ENCODE results near the gene SASH1. TPM values are rescaled to one million over a fixed set of nuclear protein-coding genes. Genes with fewer than 3 reads are reported as not detected.

The SASH1 gene
- total and polyA plus RNA-seq, 2 donors, result 19.9 to 92.2 TPM

GRCh38 chr6:148413321-148414091, 70.9 kb downstream of the SASH1 start:
- no peak for DNase-seq (ENCODE audit: extremely low spot score)
- Histone ChIP-seq H3K4me1 (ENCODE audit: insufficient read depth) (no peaks in the 10 kb centered on the region), H3K27ac (ENCODE audit: low read depth) (no peak overlapping the region), H3K36me3 (ENCODE audit: insufficient read depth) (no peaks in the 10 kb centered on the region), H3K4me3 (ENCODE audit: low read depth, low read length) (no peak overlapping the region)
- WGBS, result 94% methylated on average over 12 of the region's 12 CpGs

- Histone ChIP-seq H3K36me3 (ENCODE audit: insufficient read depth) (no peaks in the 10 kb centered on the region), H3K4me1 (ENCODE audit: insufficient read depth) (no peaks in the 10 kb centered on the region), H3K4me3 (ENCODE audit: low read depth, low read length) (no peak overlapping the region), H3K27ac (ENCODE audit: low read depth) (no peak overlapping the region)
- DNase-seq (ENCODE audit: extremely low spot score), result no peak
- WGBS, result 97% methylated on average over 3 of the region's 3 CpGs
Observed at GRCh38 chr6:148414092-148414489, 71.5 kb downstream of the SASH1 start.

GRCh38 chr6:148414836-148415235, 72.2 kb downstream of the SASH1 start:
- no peak for DNase-seq (ENCODE audit: extremely low spot score)
- no peak overlapping the region for H3K4me3 ChIP-seq (ENCODE audit: low read depth, low read length)
- 46% methylated on average over 3 of the region's 3 CpGs for WGBS

GRCh38 chr6:148415511-148416260, 73.0 kb downstream of the SASH1 start:
- Histone ChIP-seq H3K36me3 (ENCODE audit: insufficient read depth) (no peaks in the 10 kb centered on the region), H3K27ac (ENCODE audit: low read depth) (no peak overlapping the region), H3K4me1 (ENCODE audit: insufficient read depth) (no peaks in the 10 kb centered on the region), H3K4me3 (ENCODE audit: low read depth, low read length) (no peak overlapping the region)
- DNase-seq (ENCODE audit: extremely low spot score), result no peak
- WGBS, result 85% methylated on average over 4 of the region's 4 CpGs

More at GRCh38 chr6:148414836-148415235, 72.2 kb downstream of the SASH1 start:
- Histone ChIP-seq H3K4me1 (ENCODE audit: insufficient read depth) (no peaks in the 10 kb centered on the region), H3K36me3 (ENCODE audit: insufficient read depth) (no peaks in the 10 kb centered on the region), H3K27ac (ENCODE audit: low read depth) (no peak overlapping the region)

- no peaks in the 10 kb centered on the region for H3K4me1 ChIP-seq (ENCODE audit: insufficient read depth)
- no peak overlapping the region for H3K4me3 ChIP-seq (ENCODE audit: low read depth, low read length)
- DNase-seq (ENCODE audit: extremely low spot score), result no peak
- 86% methylated on average over 7 of the region's 7 CpGs for WGBS
- no peak overlapping the region for H3K27ac ChIP-seq (ENCODE audit: low read depth)
- no peaks in the 10 kb centered on the region for H3K36me3 ChIP-seq (ENCODE audit: insufficient read depth)
Observed at GRCh38 chr6:148416330-148416965, 73.8 kb downstream of the SASH1 start.

- Histone ChIP-seq H3K4me1 (ENCODE audit: insufficient read depth) (no peaks in the 10 kb centered on the region), H3K36me3 (ENCODE audit: insufficient read depth) (no peaks in the 10 kb centered on the region), H3K27ac (ENCODE audit: low read depth) (no peak overlapping the region), H3K4me3 (ENCODE audit: low read depth, low read length) (no peak overlapping the region)
- WGBS, result 97% methylated on average over 8 of the region's 8 CpGs
- DNase-seq (ENCODE audit: extremely low spot score), result no peak
Observed at GRCh38 chr6:148417045-148417444, 74.4 kb downstream of the SASH1 start.

- WGBS, result 76% methylated on average over 5 of the region's 5 CpGs
- Histone ChIP-seq H3K4me3 (ENCODE audit: low read depth, low read length) (no peak overlapping the region), H3K27ac (ENCODE audit: low read depth) (no peak overlapping the region), H3K4me1 (ENCODE audit: insufficient read depth) (no peaks in the 10 kb centered on the region), H3K36me3 (ENCODE audit: insufficient read depth) (no peaks in the 10 kb centered on the region)
- no peak for DNase-seq (ENCODE audit: extremely low spot score)
Observed at GRCh38 chr6:148419430-148419829, 76.8 kb downstream of the SASH1 start.

- Histone ChIP-seq H3K36me3 (ENCODE audit: insufficient read depth) (no peaks in the 10 kb centered on the region), H3K4me1 (ENCODE audit: insufficient read depth) (no peaks in the 10 kb centered on the region), H3K4me3 (ENCODE audit: low read depth, low read length) (no peak overlapping the region), H3K27ac (ENCODE audit: low read depth) (no peak overlapping the region)
- no peak for DNase-seq (ENCODE audit: extremely low spot score)
- 89% methylated on average over 4 of the region's 4 CpGs for WGBS
Observed at GRCh38 chr6:148422085-148422484, 79.4 kb downstream of the SASH1 start.

GRCh38 chr6:148423133-148423532, 80.5 kb downstream of the SASH1 start:
- no peak overlapping the region for H3K27ac ChIP-seq (ENCODE audit: low read depth)
- H3K4me3 ChIP-seq (ENCODE audit: low read depth, low read length), result no peak overlapping the region
- DNase-seq (ENCODE audit: extremely low spot score), result no peak
- WGBS, result 78% methylated on average over 4 of the region's 4 CpGs
- no peaks in the 10 kb centered on the region for H3K36me3 ChIP-seq (ENCODE audit: insufficient read depth)
- no peaks in the 10 kb centered on the region for H3K4me1 ChIP-seq (ENCODE audit: insufficient read depth)

- H3K4me1 ChIP-seq (ENCODE audit: insufficient read depth), result no peaks in the 10 kb centered on the region
- no peak overlapping the region for H3K27ac ChIP-seq (ENCODE audit: low read depth)
- no peak overlapping the region for H3K4me3 ChIP-seq (ENCODE audit: low read depth, low read length)
- WGBS, result 63% methylated on average over 9 of the region's 9 CpGs
- H3K36me3 ChIP-seq (ENCODE audit: insufficient read depth), result no peaks in the 10 kb centered on the region
- no peak for DNase-seq (ENCODE audit: extremely low spot score)
Observed at GRCh38 chr6:148423601-148424270, 81.1 kb downstream of the SASH1 start.

- Histone ChIP-seq H3K36me3 (ENCODE audit: insufficient read depth) (no peaks in the 10 kb centered on the region), H3K4me1 (ENCODE audit: insufficient read depth) (no peaks in the 10 kb centered on the region), H3K4me3 (ENCODE audit: low read depth, low read length) (no peak overlapping the region), H3K27ac (ENCODE audit: low read depth) (no peak overlapping the region)
- DNase-seq (ENCODE audit: extremely low spot score), result no peak
- 93% methylated on average over 2 of the region's 2 CpGs for WGBS
Observed at GRCh38 chr6:148425443-148425842, 82.8 kb downstream of the SASH1 start.

- 81% methylated on average over 9 of the region's 9 CpGs for WGBS
- H3K27ac ChIP-seq (ENCODE audit: low read depth), result no peak overlapping the region
Observed at GRCh38 chr6:148426317-148426977, 83.8 kb downstream of the SASH1 start.

GRCh38 chr6:148427333-148427732, 84.7 kb downstream of the SASH1 start:
- Histone ChIP-seq H3K27ac (ENCODE audit: low read depth) (no peak overlapping the region), H3K4me3 (ENCODE audit: low read depth, low read length) (no peak overlapping the region), H3K4me1 (ENCODE audit: insufficient read depth) (no peaks in the 10 kb centered on the region), H3K36me3 (ENCODE audit: insufficient read depth) (no peaks in the 10 kb centered on the region)
- DNase-seq (ENCODE audit: extremely low spot score), result no peak
- WGBS, result 64% methylated on average over 2 of the region's 2 CpGs

More at GRCh38 chr6:148426317-148426977, 83.8 kb downstream of the SASH1 start:
- H3K36me3 ChIP-seq (ENCODE audit: insufficient read depth), result no peaks in the 10 kb centered on the region
- DNase-seq (ENCODE audit: extremely low spot score), result no peak
- no peaks in the 10 kb centered on the region for H3K4me1 ChIP-seq (ENCODE audit: insufficient read depth)
- H3K4me3 ChIP-seq (ENCODE audit: low read depth, low read length), result no peak overlapping the region
